HepG2 (cell line): ENCODE data around the gene CLCN2. TPM values are rescaled to one million over a fixed set of nuclear protein-coding genes. Genes with fewer than 3 reads are reported as not detected.

Experiments used
- ATAC-seq: fragments of 200-7000 bp; cut with Tn5 transposase; 3 replicates; pipeline ENCODE4 v1.9.1; 2020; ENCODE audit warnings: mild to moderate bottlenecking, moderate library complexity
- BruUV-seq: library from RNA; stranded (reverse); fragments of 400-500 nt; replicated peaks from 2 replicates; lab custom pipeline; 2021; lab: Mats Ljungman, UMichigan
- CTCF ChIA-PET: fragments of 300-600 bp; formaldehyde crosslinking; extraction: SDS; loops from one replicate; lab custom pipeline; 2021; ENCODE audit warnings: low total read pairs, inconsistent platforms, low intra/inter-chr PET ratio; lab: Yijun Ruan, JAX
- POLR2A ChIA-PET: fragments of 350-600 bp; sonication (Branson Sonifier 250); formaldehyde crosslinking; loops from one replicate; lab custom pipeline; 2020; ENCODE audit warnings: antibody characterized with exemption, inconsistent platforms; lab: Yijun Ruan, JAX
- DNase-seq: peaks from one replicate; pipeline ENCODE4 v3.0.0-alpha.2; 2015; ENCODE audit warnings: low spot score
- FAIRE-seq: peaks from 3 replicates; lab custom pipeline; 2011; peaks lifted over from hg19 to GRCh38; lab: Jason Lieb, UNC
- H2AFZ ChIP-seq: one replicate; pipeline ENCODE4 v1.6.1; 2011; ENCODE audit warnings: low read length, inconsistent platforms
- H3K27ac ChIP-seq: fragments of 300-600 bp; 3 replicates; pipeline ENCODE4 v1.8.0; 2011; ENCODE audit warnings: mixed run types, mild to moderate bottlenecking, mixed read lengths, low read length, inconsistent platforms; ENCODE audit not compliant: insufficient read depth; ENCODE audit errors: extremely low read length
- H3K27me3 ChIP-seq, 2 experiments: fragments of 200-600 bp in 1 of 2; 2 replicates in 1 of 2; 3 replicates in 1 of 2; pipeline versions ENCODE4 v1.6.0 to v1.8.0; 2011; ENCODE audit warnings: low read length in 2 of 2, mild to moderate bottlenecking in 2 of 2, moderate library complexity in 2 of 2, inconsistent platforms in 1 of 2; ENCODE audit not compliant: insufficient read depth in 2 of 2, control insufficient read depth in 1 of 2
- H3K36me3 ChIP-seq, 2 experiments: fragments of 200-600 bp in 1 of 2; replicated peaks in 1 of 2; 2 replicates in 1 of 2; 3 replicates in 1 of 2; pipeline versions ENCODE4 v1.5.1 to v1.8.0; 2011; ENCODE audit warnings: low read length in 2 of 2, inconsistent platforms in 1 of 2; ENCODE audit not compliant: insufficient read depth in 2 of 2, control insufficient read depth in 1 of 2
- H3K4me1 ChIP-seq: 2 replicates; pipeline ENCODE4 v1.5.1; 2012; ENCODE audit warnings: low read length, inconsistent platforms; ENCODE audit not compliant: insufficient read depth
- H3K4me2 ChIP-seq: 2 replicates; pipeline ENCODE4 v1.6.0; 2011; ENCODE audit warnings: low read depth, low read length, inconsistent platforms
- H3K4me3 ChIP-seq, 3 experiments: fragments of 200-600 bp in 1 of 3; sonication (generic), shearing (Covaris generic) in 1 of 3; replicated peaks in 1 of 3; 2 replicates each; pipeline ENCODE4 v1.5.1; 2011 to 2016; ENCODE audit warnings: low read length in 3 of 3, inconsistent platforms in 2 of 3, low read depth in 2 of 3, mild to moderate bottlenecking in 2 of 3, control low read depth in 1 of 3, mixed read lengths in 1 of 3; ENCODE audit not compliant: insufficient read depth in 1 of 3
- H3K79me2 ChIP-seq: one replicate; pipeline ENCODE4 v1.6.1; 2011; ENCODE audit warnings: low read length, inconsistent platforms; ENCODE audit not compliant: insufficient read depth
- H3K9ac ChIP-seq: 2 replicates; pipeline ENCODE4 v1.6.0; 2011; ENCODE audit warnings: mild to moderate bottlenecking, low read depth, low read length, inconsistent platforms; ENCODE audit not compliant: insufficient read depth
- H3K9me3 ChIP-seq: 2 replicates; pipeline ENCODE4 v1.5.1; 2012; ENCODE audit warnings: mild to moderate bottlenecking, low read length
- H4K20me1 ChIP-seq: 2 replicates; pipeline ENCODE4 v1.6.0; 2011; ENCODE audit warnings: inconsistent platforms, mild to moderate bottlenecking, low read length, moderate library complexity; ENCODE audit not compliant: insufficient read depth
- AGO2 ChIP-seq: fragments of 200-400 bp; formaldehyde crosslinking; optimal IDR thresholded peaks from 2 replicates; pipeline ENCODE3; 2017; ENCODE audit warnings: mild to moderate bottlenecking, low read depth, low read length, moderate library complexity
- GMEB1 ChIP-seq: sonication (generic); formaldehyde crosslinking; IDR thresholded peaks from 2 replicates; pipeline ENCODE4 v1.5.1; 2020; ENCODE audit warnings: missing genetic modification reagents, mild to moderate bottlenecking, borderline replicate concordance
- GTF2F1 ChIP-seq: fragments of 150-350 bp; IDR thresholded peaks from 2 replicates; pipeline ENCODE4 v1.6.1; 2014; ENCODE audit warnings: low read length
- KDM2A ChIP-seq: sonication (generic); formaldehyde crosslinking; IDR thresholded peaks from 2 replicates; pipeline ENCODE4 v1.4.0; 2020; ENCODE audit warnings: low read depth, missing genetic modification reagents, borderline replicate concordance
- KLF15 ChIP-seq: sonication (generic); formaldehyde crosslinking; IDR thresholded peaks from 2 replicates; pipeline ENCODE4 v1.8.1; 2023; ENCODE audit warnings: borderline replicate concordance, mild to moderate bottlenecking, inconsistent platforms, missing genetic modification reagents, mixed read lengths
- NFKB2 ChIP-seq: sonication (generic); formaldehyde crosslinking; IDR thresholded peaks from 2 replicates; pipeline ENCODE4 v1.4.0; 2020; ENCODE audit warnings: missing genetic modification reagents, borderline replicate concordance
- NR2F6 ChIP-seq, 2 experiments: IDR thresholded peaks; 2 replicates each; pipeline ENCODE4 v1.6.1; 2016; ENCODE audit warnings: antibody characterized with exemption in 1 of 2, mild to moderate bottlenecking in 1 of 2
- PATZ1 ChIP-seq: sonication (generic); formaldehyde crosslinking; IDR thresholded peaks from 2 replicates; pipeline ENCODE4 v1.4.0; 2020; ENCODE audit warnings: missing genetic modification reagents
- ZFP36L1 ChIP-seq: sonication (generic); formaldehyde crosslinking; IDR thresholded peaks from 2 replicates; pipeline ENCODE4 v1.8.0; 2022; ENCODE audit warnings: mild to moderate bottlenecking, missing genetic modification reagents, moderate library complexity
- ZNF768 ChIP-seq: sonication (generic); formaldehyde crosslinking; IDR thresholded peaks from 2 replicates; pipeline ENCODE4 v1.4.0; 2020; ENCODE audit warnings: missing genetic modification reagents
- ZNF790 ChIP-seq: sonication (generic); formaldehyde crosslinking; IDR thresholded peaks from 2 replicates; pipeline ENCODE4 v1.8.0; 2022; ENCODE audit warnings: missing genetic modification reagents, mild to moderate bottlenecking, borderline replicate concordance
- ZNF816 ChIP-seq: sonication (generic); formaldehyde crosslinking; IDR thresholded peaks from 2 replicates; pipeline ENCODE4 v1.8.0; 2022; ENCODE audit warnings: missing genetic modification reagents, mild to moderate bottlenecking, borderline replicate concordance
- WGBS: methylation state at CpG from one replicate; pipeline ENCODE4 v1.1.6; 2017; ENCODE audit warnings: low lambda C conversion rate; 5-methylcytosine and 5-hydroxymethylcytosine counted together
- in situ Hi-C: cut with HindIII; loops from 2 replicates; pipeline ENCODE4 v1.10.0; 2017; ENCODE audit warnings: low pct_unique_long_range_greater_than_20kb; ENCODE audit not compliant: extremely low pct_ligation_motif_present
- intact Hi-C: fragments of 100-400 bp; cut with micrococcal nuclease; formaldehyde crosslinking; loops from one replicate; pipeline ENCODE4 v1.10.0; 2022; ENCODE audit not compliant: unreplicated experiment
- polyA plus RNA-seq, 8 experiments: library from polyadenylated mRNA; depleted of rRNA in 3 of 8; stranded (reverse) in 7 of 8; unstranded in 1 of 8; fragments of >200 nt; fragmentation: Illumina TruSeq in 4 of 8; extraction: Trizol in 4 of 8; gene quantifications; 2 replicates each; pipeline versions ENCODE4 v1.2.1 to v1.2.3, GENCODE V29; 2011 to 2016; ENCODE audit warnings: low read depth in 4 of 8, missing spikeins in 1 of 8, mixed read lengths in 1 of 8; ENCODE audit not compliant: insufficient read depth in 1 of 8
- total RNA-seq, 5 experiments: library from RNA; depleted of rRNA; stranded (reverse); fragments of >200 nt; fragmentation: Illumina TruSeq; extraction: Trizol; gene quantifications; 2 replicates each; pipeline ENCODE4 v1.2.3, GENCODE V29; 2016; ENCODE audit warnings: low read depth in 1 of 5
- TF ChIP-seq, protein P1 (sequence below): sonication (generic); formaldehyde crosslinking; IDR thresholded peaks from 2 replicates; pipeline ENCODE4 v1.4.0; 2020; ENCODE audit warnings: missing genetic modification reagents
- TF ChIP-seq, protein P2 (sequence below): sonication (generic); formaldehyde crosslinking; IDR thresholded peaks from 2 replicates; pipeline ENCODE4 v1.4.0; 2020; ENCODE audit warnings: missing genetic modification reagents, borderline replicate concordance
- TF ChIP-seq, protein P3 (sequence below): sonication (generic); formaldehyde crosslinking; IDR thresholded peaks from 2 replicates; pipeline ENCODE4 v1.4.0; 2020; ENCODE audit warnings: missing genetic modification reagents

The CLCN2 gene
- total and polyA plus RNA-seq, 2 of the 13 experiments (the other 11 are each of a cell fraction or from before 2014, with no cell fraction given): 11.4 to 13.5 TPM

DNA sequence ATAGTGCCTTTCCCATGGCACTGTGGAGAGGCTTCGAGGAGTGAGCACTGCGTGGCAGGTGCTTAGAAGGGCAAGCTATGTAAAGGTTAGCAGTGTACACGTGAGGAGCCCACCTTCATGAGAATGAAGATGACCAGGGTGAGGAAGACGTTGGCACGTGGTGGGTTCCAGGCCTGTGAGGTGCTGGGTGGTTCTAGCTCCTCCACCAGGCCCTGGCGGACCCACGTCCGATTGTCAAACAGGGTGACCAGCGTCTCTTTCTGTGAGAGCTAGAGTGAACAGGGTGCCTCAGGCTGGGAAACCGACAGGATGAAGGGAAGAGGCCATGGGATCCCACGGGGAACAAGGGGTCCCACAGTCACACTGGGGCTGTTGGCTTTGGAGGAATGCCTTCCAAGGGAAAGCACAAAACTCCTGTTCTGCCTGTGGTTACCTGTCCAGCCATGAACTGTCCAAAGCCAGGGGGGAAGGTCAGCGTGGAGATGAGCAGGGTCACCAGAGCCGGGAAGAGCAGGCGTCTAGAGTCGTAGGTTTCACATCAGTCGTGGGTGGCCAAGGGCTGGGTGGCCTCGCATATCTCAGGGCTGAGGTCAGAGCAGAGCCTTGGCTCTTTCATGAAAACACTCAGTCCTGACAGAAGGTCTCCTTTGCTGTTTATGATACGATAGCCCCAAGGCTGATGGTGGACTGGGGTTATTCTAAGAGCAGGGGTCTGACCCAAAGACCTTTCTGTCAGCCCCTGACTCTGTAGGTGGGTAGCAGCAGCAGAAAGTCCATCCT is 6.0 kb downstream of the CLCN2 start (continued):
- TF ChIP-seq ZNF790 (CRISPR knock-in tag) (no peak), KLF15 (CRISPR knock-in tag) (no peak), GTF2F1 (no peak), ZNF768 (CRISPR knock-in tag) (no peak), NR2F6 (IDR thresholded peaks at IDR 0.05) (no peak), NR2F6 (CRISPR knock-in tag; IDR thresholded peaks at IDR 0.05) (no peak)
- TF ChIP-seq, protein P1, sequence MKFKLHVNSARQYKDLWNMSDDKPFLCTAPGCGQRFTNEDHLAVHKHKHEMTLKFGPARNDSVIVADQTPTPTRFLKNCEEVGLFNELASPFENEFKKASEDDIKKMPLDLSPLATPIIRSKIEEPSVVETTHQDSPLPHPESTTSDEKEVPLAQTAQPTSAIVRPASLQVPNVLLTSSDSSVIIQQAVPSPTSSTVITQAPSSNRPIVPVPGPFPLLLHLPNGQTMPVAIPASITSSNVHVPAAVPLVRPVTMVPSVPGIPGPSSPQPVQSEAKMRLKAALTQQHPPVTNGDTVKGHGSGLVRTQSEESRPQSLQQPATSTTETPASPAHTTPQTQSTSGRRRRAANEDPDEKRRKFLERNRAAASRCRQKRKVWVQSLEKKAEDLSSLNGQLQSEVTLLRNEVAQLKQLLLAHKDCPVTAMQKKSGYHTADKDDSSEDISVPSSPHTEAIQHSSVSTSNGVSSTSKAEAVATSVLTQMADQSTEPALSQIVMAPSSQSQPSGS (CRISPR knock-in tag): no peak
- TF ChIP-seq, protein P2, sequence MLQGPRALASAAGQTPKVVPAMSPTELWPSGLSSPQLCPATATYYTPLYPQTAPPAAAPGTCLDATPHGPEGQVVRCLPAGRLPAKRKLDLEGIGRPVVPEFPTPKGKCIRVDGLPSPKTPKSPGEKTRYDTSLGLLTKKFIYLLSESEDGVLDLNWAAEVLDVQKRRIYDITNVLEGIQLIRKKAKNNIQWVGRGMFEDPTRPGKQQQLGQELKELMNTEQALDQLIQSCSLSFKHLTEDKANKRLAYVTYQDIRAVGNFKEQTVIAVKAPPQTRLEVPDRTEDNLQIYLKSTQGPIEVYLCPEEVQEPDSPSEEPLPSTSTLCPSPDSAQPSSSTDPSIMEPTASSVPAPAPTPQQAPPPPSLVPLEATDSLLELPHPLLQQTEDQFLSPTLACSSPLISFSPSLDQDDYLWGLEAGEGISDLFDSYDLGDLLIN (CRISPR knock-in tag): no peak

- no peak for FAIRE-seq
- CTCF ChIA-PET: interaction anchor here (1.6 to 2.1 kb wide), 2 partner anchors 17 to 189 kb away, joined by 5 to 7 read pairs; no protein-coding TSS in a partner anchor
- TF ChIP-seq GMEB1 (CRISPR knock-in tag): no peak
- TF ChIP-seq ZNF816 (CRISPR knock-in tag): no peak
- TF ChIP-seq, protein P3, sequence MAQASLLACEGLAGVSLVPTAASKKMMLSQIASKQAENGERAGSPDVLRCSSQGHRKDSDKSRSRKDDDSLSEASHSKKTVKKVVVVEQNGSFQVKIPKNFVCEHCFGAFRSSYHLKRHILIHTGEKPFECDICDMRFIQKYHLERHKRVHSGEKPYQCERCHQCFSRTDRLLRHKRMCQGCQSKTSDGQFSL: 0 out of 2 replicates have a peak, but pooled peaks have one; percentile 7
- 0 out of 2 replicates have a peak, but pooled peaks have one; percentile 9 for TF ChIP-seq PATZ1 (CRISPR knock-in tag)
- no peak for TF ChIP-seq ZFP36L1
- TF ChIP-seq AGO2: no peak
- TF ChIP-seq NFKB2: no peak
- no peak; the same call in 1 of the 2 replicates for TF ChIP-seq KDM2A (CRISPR knock-in tag)
Observed at GRCh38 chr3:184354754-184355153, 6.7 kb downstream of the CLCN2 start.

More at GRCh38 chr3:184354754-184355153, 6.7 kb downstream of the CLCN2 start:
- no peak overlapping the region for H2AFZ ChIP-seq
- H3K4me1 ChIP-seq: peaks cover 28% of the 10 kb centered on the region
- H3K27ac ChIP-seq: no peak overlapping the region
- ATAC-seq (peak; percentile 15), DNase-seq (no peak)
- H3K36me3 ChIP-seq: peaks cover 15 to 59% of the 10 kb centered on the region in 2 experiments; a peak in 4 of 5 replicates
- no peaks in the 10 kb centered on the region for H3K9me3 ChIP-seq
- H3K79me2 ChIP-seq: no peaks in the 10 kb centered on the region
- no TSS peak for BruUV-seq
- WGBS: 71% methylated on average over 4 of the region's 8 CpGs
- in situ Hi-C loops (loop anchor here (5.0 kb wide), 1 partner anchor 188 kb away; no protein-coding TSS in a partner anchor), intact Hi-C loops (no loop called here)
- H3K4me3 ChIP-seq: no peak overlapping the region
- POLR2A ChIA-PET: no interaction called here
- no peak overlapping the region for H3K4me2 ChIP-seq
- no peaks in the 10 kb centered on the region for H4K20me1 ChIP-seq
- no peaks in the 10 kb centered on the region for H3K27me3 ChIP-seq
- no peak overlapping the region for H3K9ac ChIP-seq
